ENCODE data around the gene PDE3B.

The PDE3B gene

DNA sequence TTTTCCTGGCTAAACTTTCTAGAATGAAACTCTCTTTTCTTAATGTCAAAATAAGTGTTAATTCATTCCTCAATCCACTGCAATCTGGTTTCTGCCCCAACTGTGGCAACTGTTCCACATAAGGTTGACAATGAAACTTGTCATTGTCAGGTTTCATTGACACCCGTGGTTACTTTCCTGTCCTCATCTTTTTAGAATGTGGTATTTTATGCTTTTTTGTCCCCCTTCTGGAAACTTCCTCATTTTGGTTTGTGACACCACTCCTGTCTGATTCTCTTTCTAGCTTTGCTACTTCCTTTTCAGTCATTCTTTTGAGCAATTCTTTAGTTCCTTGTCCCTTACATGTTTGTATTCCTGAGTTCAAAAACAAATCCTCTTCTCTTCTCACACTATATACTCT, 7.5 kb upstream of the PDE3B start:
- no peaks in the 10 kb centered on the region for H3K4me1 ChIP-seq
- H3K36me3 ChIP-seq, result no peaks in the 10 kb centered on the region
- no peaks in the 10 kb centered on the region for H3K9me3 ChIP-seq
- H3K27me3 ChIP-seq, result no peaks in the 10 kb centered on the region
- no peak overlapping the region for H3K4me3 ChIP-seq (ENCODE audit: low read depth, low read length)
- no peak for DNase-seq
- TF ChIP-seq, protein P1, sequence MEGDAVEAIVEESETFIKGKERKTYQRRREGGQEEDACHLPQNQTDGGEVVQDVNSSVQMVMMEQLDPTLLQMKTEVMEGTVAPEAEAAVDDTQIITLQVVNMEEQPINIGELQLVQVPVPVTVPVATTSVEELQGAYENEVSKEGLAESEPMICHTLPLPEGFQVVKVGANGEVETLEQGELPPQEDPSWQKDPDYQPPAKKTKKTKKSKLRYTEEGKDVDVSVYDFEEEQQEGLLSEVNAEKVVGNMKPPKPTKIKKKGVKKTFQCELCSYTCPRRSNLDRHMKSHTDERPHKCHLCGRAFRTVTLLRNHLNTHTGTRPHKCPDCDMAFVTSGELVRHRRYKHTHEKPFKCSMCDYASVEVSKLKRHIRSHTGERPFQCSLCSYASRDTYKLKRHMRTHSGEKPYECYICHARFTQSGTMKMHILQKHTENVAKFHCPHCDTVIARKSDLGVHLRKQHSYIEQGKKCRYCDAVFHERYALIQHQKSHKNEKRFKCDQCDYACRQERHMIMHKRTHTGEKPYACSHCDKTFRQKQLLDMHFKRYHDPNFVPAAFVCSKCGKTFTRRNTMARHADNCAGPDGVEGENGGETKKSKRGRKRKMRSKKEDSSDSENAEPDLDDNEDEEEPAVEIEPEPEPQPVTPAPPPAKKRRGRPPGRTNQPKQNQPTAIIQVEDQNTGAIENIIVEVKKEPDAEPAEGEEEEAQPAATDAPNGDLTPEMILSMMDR (IDR thresholded peaks at IDR 0.05; ENCODE audit: low read depth, low read length), result no peak

DNA sequence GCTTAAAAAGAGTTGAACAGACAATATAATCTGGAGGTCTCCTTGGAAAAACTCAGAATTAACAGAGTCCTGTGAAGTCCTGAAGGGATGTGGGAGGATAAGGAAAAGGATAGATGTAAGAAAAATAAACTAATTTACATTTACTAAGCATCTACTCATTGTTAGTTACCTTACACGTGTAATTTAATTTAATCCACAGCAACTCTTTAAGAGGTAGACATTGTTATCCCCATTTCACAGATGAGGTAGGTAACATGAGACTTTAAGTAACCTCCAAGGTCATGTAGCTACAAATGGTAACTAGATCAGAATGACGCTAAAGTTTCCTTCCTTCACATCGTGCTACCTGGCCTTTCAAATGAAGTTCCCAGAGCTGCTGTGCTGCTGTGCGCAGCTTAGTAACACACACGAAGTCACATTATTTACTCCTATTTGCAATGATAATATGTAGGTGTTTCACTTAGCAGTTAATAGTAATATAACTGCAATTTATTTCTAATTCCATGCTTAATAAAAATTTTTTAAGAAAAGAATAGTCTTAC, 5.7 kb upstream of the PDE3B start:
- Histone ChIP-seq H3K9me3 (no peaks in the 10 kb centered on the region), H3K4me3 (ENCODE audit: low read depth, low read length) (no peak overlapping the region), H3K4me1 (no peaks in the 10 kb centered on the region), H3K36me3 (no peaks in the 10 kb centered on the region), H3K27me3 (no peaks in the 10 kb centered on the region)
- TF ChIP-seq, protein P1 (IDR thresholded peaks at IDR 0.05; ENCODE audit: low read depth, low read length), result no peak
- no peak for DNase-seq

DNA sequence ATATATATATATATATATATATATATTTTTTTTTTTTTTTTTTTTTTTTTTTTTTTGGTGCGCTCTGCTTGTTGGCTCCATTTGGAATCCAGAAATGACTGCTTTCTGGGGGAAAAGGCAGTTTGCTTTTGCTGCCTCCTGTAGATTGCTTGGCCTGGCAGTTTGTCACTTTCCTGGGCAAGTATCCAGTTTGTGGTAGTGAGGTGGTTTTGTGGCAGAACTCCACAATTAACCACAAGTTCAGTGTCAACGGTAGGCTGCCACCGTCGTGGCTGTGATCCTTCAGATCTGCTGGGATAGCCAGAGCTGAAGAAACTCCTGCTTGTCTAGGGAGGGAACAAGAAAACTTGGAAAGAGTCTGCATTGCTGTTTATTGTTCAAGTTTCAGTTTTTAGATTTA, 5.0 kb upstream of the PDE3B start:
- no peak for DNase-seq
- H3K9me3 ChIP-seq, result no peaks in the 10 kb centered on the region
- H3K4me1 ChIP-seq, result no peaks in the 10 kb centered on the region
- no peaks in the 10 kb centered on the region for H3K36me3 ChIP-seq
- TF ChIP-seq, protein P1 (IDR thresholded peaks at IDR 0.05; ENCODE audit: low read depth, low read length), result no peak
- H3K27me3 ChIP-seq, result no peaks in the 10 kb centered on the region
- H3K4me3 ChIP-seq (ENCODE audit: low read depth, low read length), result no peak overlapping the region

DNA sequence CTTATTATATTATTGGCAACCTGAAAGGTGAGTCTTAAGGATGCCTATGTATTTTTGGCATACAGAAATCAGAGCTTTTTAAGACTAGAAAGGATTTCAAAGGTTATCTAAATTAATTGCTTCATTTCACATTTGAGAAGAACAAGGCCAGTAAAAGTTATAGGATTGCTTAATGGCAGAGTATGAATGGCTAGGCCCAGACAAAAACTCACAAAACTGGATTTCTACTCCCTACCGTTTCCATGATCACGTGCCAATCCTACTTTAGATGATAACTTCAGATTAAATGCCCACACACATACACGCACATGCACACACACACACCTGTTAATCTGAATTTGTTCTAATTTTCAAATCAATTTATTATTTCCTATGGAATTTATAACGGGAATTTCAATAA, 1.8 kb upstream of the PDE3B start:
- Histone ChIP-seq H3K36me3 (no peaks in the 10 kb centered on the region), H3K27me3 (no peaks in the 10 kb centered on the region), H3K4me1 (no peaks in the 10 kb centered on the region), H3K4me3 (ENCODE audit: low read depth, low read length) (no peak overlapping the region), H3K9me3 (no peaks in the 10 kb centered on the region)
- DNase-seq, result no peak
- TF ChIP-seq, protein P1 (IDR thresholded peaks at IDR 0.05; ENCODE audit: low read depth, low read length), result no peak

DNA sequence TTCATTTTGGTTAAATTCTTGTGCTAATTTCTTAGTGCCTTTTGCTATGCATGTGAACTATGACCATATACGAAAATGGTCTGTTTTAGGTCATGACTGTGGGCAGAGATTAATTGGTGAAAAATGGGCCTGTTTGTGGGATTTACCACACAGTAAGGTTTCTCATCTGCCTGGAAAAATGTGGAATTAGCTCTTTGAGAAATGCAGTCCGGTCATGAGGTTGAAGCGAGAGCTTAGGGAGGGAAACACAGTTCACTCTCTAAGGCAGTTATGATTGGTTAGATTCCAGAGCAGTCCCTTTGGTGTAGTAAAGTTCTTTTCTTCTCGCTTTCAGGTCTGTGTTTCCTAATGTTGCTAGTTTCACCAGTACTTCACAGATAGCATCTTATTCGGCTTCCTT, 1.2 kb upstream of the PDE3B start:
- Histone ChIP-seq H3K27me3 (no peaks in the 10 kb centered on the region), H3K4me1 (no peaks in the 10 kb centered on the region), H3K9me3 (no peaks in the 10 kb centered on the region), H3K36me3 (no peaks in the 10 kb centered on the region), H3K4me3 (ENCODE audit: low read depth, low read length) (peak overlapping the region; percentile 59)
- DNase-seq, result no peak
- TF ChIP-seq, protein P1 (IDR thresholded peaks at IDR 0.05; ENCODE audit: low read depth, low read length), result no peak

DNA sequence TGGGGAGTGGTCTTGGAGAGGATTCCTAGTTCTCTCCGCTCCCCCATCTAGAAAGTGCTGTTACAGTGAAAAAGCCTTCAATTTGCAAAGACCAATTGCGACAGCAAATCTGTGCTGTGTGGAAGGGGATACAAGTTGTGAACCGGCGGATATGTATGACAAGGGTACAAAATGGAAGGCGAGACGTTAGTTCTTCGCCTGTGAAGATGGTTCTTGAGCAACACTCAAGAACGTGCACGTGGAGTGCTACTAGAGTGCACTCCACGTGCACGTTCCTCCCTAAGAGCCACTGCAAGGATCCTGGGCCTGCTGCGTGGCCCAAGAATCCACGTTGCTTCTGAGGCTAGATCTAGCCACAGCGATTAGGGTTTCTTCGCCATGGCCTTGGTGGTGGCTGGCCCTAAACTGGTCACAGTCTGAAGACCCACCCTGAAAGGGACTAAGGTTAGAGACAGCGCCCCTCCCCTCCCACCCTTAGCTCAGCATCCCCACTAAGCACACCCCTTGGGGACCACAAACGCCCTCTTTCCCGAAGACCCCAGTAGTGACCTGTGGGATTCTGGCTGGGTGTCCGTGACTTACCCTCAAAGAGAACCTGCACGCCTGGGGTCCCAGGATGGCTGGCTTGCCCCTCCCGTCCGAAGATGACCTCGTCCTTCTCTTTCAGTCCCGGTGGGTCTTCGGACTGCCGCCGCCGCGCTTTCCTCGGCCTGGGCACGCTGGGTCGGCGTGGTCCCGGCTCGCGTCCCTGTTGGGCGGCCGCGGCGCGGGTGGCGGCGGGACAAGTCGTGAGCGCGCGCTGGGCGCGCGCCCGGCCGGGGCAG, 519 bp upstream of the PDE3B start:
- TF ChIP-seq, protein P1 (IDR thresholded peaks at IDR 0.05; ENCODE audit: low read depth, low read length), result no peak
- no peaks in the 10 kb centered on the region for H3K27me3 ChIP-seq
- H3K9me3 ChIP-seq, result no peaks in the 10 kb centered on the region
- peak overlapping the region; percentile 59 for H3K4me3 ChIP-seq (ENCODE audit: low read depth, low read length)
- DNase-seq, result no peak
- no peaks in the 10 kb centered on the region for H3K4me1 ChIP-seq
- H3K36me3 ChIP-seq, result no peaks in the 10 kb centered on the region

Measured in BE2C (cell line).